Suppressor macrophage (primary cell): Measurements from ENCODE around the gene GIGYF1.
"Not testable (repeated sequence)": the region's sequence is repeated elsewhere in the genome, so short reads cannot be mapped to it uniquely, and the experiment has no call there.

ENCODE experiments used
- DNase-seq, 4 experiments: peaks; one replicate each; pipeline ENCODE4 v3.0.0-alpha.2; 2020 to 2022
- total RNA-seq, 17 experiments: gene quantifications; one replicate each; lab custom pipeline; 2026; ENCODE audit warnings: mixed read lengths in 6 of 17, inconsistent platforms in 3 of 17; lab: John Stamatoyannopoulos, UW

GIGYF1 gene
- total RNA-seq: 9.7 to 67.2 (median 29.6) reads per million in 17 experiments

- DNase-seq: peak; percentile 64 to 90 (median 78)
Observed at GRCh38 chr7:100694098-100694745, at the start of gene GIGYF1. TSS of gene GIGYF1 (minus strand) at chr7:100694250. CDS start at chr7:100688238, 6,012 bp downstream.

GRCh38 chr7:100739934-100740333, 45.9 kb upstream of the GIGYF1 start:
- DNase-seq: no peak

- no peak for DNase-seq
Observed at GRCh38 chr7:100736671-100737070, 42.6 kb upstream of the GIGYF1 start.

- DNase-seq: no peak
Observed at GRCh38 chr7:100735730-100736129, 41.7 kb upstream of the GIGYF1 start.

GRCh38 chr7:100731937-100732636, 38.0 kb upstream of the GIGYF1 start:
- DNase-seq: no peak

GRCh38 chr7:100730136-100730800, 36.2 kb upstream of the GIGYF1 start:
- no peak for DNase-seq

GRCh38 chr7:100728196-100728595, 34.1 kb upstream of the GIGYF1 start:
- no peak for DNase-seq

GRCh38 chr7:100726996-100727761, 33.1 kb upstream of the GIGYF1 start:
- no peak for DNase-seq

- DNase-seq: not testable (repeated sequence)
Observed at GRCh38 chr7:100724364-100724763, 30.3 kb upstream of the GIGYF1 start.

- no peak for DNase-seq
Observed at GRCh38 chr7:100723732-100724275, 29.8 kb upstream of the GIGYF1 start.

- no peak for DNase-seq
Observed at GRCh38 chr7:100722480-100723212, 28.6 kb upstream of the GIGYF1 start.

- DNase-seq: no peak
Observed at GRCh38 chr7:100721505-100721812, 27.4 kb upstream of the GIGYF1 start.

GRCh38 chr7:100720671-100721504, 26.8 kb upstream of the GIGYF1 start:
- DNase-seq: no peak

- DNase-seq: no peak
Observed at GRCh38 chr7:100720279-100720670, 26.2 kb upstream of the GIGYF1 start, which contains the start of gene EPO. TSS of gene EPO (plus strand) at chr7:100720468. CDS start at chr7:100720981, 513 bp downstream.

- no peak for DNase-seq
Observed at GRCh38 chr7:100719523-100720278, 25.7 kb upstream of the GIGYF1 start.

GRCh38 chr7:100717073-100717472, 23.0 kb upstream of the GIGYF1 start:
- not testable (repeated sequence) for DNase-seq

GRCh38 chr7:100714725-100715124, 20.7 kb upstream of the GIGYF1 start:
- DNase-seq: no peak

- DNase-seq: no peak
Observed at GRCh38 chr7:100711369-100711768, 17.3 kb upstream of the GIGYF1 start.

- no peak for DNase-seq
Observed at GRCh38 chr7:100710452-100710851, 16.4 kb upstream of the GIGYF1 start.

GRCh38 chr7:100708395-100708794, 14.3 kb upstream of the GIGYF1 start:
- DNase-seq: peak in 2 of 4 experiments; percentile 28 to 41
